Right lobe of liver (tissue), 6 donors: ENCODE measurements around the gene C7orf57. TPM values are rescaled to one million over a fixed set of nuclear protein-coding genes. Genes with fewer than 3 reads are reported as not detected.

ENCODE experiments used
- ATAC-seq, 4 donors: fragments of 200-7000 bp; cut with Tn5 transposase; one replicate each; pipeline ENCODE4 v1.9.1; 2020; ENCODE audit warnings: mild to moderate bottlenecking in 4 of 4, moderate library complexity in 4 of 4
- DNase-seq, 3 donors: peaks; one replicate each; pipeline ENCODE4 v3.0.0-alpha.2; 2020
- H3K27ac ChIP-seq, 3 donors: fragments of 200-600 bp; one replicate each; pipeline ENCODE4 v1.8.0; 2022
- H3K27me3 ChIP-seq, 2 donors: fragments of 200-600 bp; one replicate each; pipeline ENCODE4 v1.8.0; 2022
- H3K36me3 ChIP-seq, 4 donors: fragments of 200-600 bp; sonication (generic) in 1 of 4; one replicate each; pipeline versions ENCODE4 v1.5.1 to v1.8.0; 2017 to 2022; ENCODE audit warnings: control low read depth in 1 of 4
- H3K4me1 ChIP-seq, 4 donors: fragments of 200-600 bp; sonication (generic) in 1 of 4; one replicate each; pipeline versions ENCODE4 v1.5.1 to v1.8.0; 2017 to 2022; ENCODE audit warnings: control low read depth in 1 of 4
- H3K4me3 ChIP-seq, 3 donors: fragments of 200-600 bp; one replicate each; pipeline ENCODE4 v1.8.0; 2022
- H3K9me3 ChIP-seq, 4 donors: fragments of 200-600 bp; sonication (generic) in 1 of 4; one replicate each; pipeline versions ENCODE4 v1.5.1 to v1.8.0; 2017 to 2022; ENCODE audit warnings: control low read depth in 1 of 4
- CTCF ChIP-seq, 4 donors: fragments of 200-600 bp in 3 of 4; fragments of 450-650 bp in 1 of 4; IDR thresholded peaks; one replicate each; pipeline versions ENCODE4 v1.5.1 to v1.8.0; 2016 to 2022; ENCODE audit warnings: antibody characterized with exemption in 4 of 4, mild to moderate bottlenecking in 2 of 4
- POLR2A ChIP-seq: fragments of 450-650 bp; IDR thresholded peaks from one replicate; pipeline ENCODE4 v1.6.1; 2017; ENCODE audit warnings: antibody characterized with exemption, mild to moderate bottlenecking
- WGBS: methylation state at CpG from one replicate; pipeline ENCODE4 v1.1.6; 2018; ENCODE audit warnings: low coverage, low lambda C conversion rate; ENCODE audit not compliant: insufficient coverage; ENCODE audit errors: missing lambda C conversion rate; 5-methylcytosine and 5-hydroxymethylcytosine counted together
- intact Hi-C, 2 donors: fragments of 100-400 bp; cut with DNase I; formaldehyde crosslinking; loops; one replicate each; pipeline versions ENCODE4 v1.11.2 to v1.14.1; 2022
- total RNA-seq, 6 experiments: library from RNA; depleted of rRNA in 2 of 6; stranded (reverse); fragments of >200 nt in 2 of 6; fragmentation: NEBNext Ultra II Directional in 3 of 6; extraction: Animal tissue kit (Norgen Biotek cat#: 25700) in 3 of 6; gene quantifications; one replicate each; pipeline versions ENCODE4 v1.1.0 to v1.2.4, GENCODE V29; 2016 to 2023
- donor health status: DM: no; HTN: yes; CAD: no.
- donor health status: DM: no; HTN: no; CAD: no.
- donor health status: DM: no; HTN: no; CAD: no.
- donor health status: DM: no; HTN: yes; CAD: no.
- donor health status: DM: no; HTN: yes; CAD: no.

Gene C7orf57
- total RNA-seq, 6 experiments from 2014 or later = not detected

GRCh38 chr7:48049850-48050249 is 14.5 kb downstream of the C7orf57 start:
- TF ChIP-seq POLR2A (no peak), CTCF (IDR thresholded peaks at IDR 0.05) (no peak)
- DNase-seq = no peak
- Histone ChIP-seq H3K4me1 (no peaks in the 10 kb centered on the region), H3K27ac (no peak overlapping the region), H3K9me3 (no peaks in the 10 kb centered on the region), H3K36me3 (no peaks in the 10 kb centered on the region), H3K4me3 (no peak overlapping the region), H3K27me3 (no peaks in the 10 kb centered on the region)
- intact Hi-C loops = no loop called here
- 60% methylated on average over 6 of the region's 8 CpGs for WGBS
- peak; percentile 44 to 60 (median 53) for ATAC-seq

- H3K27ac ChIP-seq = no peak overlapping the region
These were observed 17.4 kb downstream of the C7orf57 start for GRCh38 chr7:48052748-48053147.

GRCh38 chr7:48053736-48054135 is 18.4 kb downstream of the C7orf57 start:
- DNase-seq (no peak), ATAC-seq (no peak)
- no peak overlapping the region for H3K4me3 ChIP-seq
- no peaks in the 10 kb centered on the region for H3K27me3 ChIP-seq
- no peaks in the 10 kb centered on the region for H3K9me3 ChIP-seq
- H3K4me1 ChIP-seq = no peaks in the 10 kb centered on the region
- H3K27ac ChIP-seq = no peak overlapping the region
- no peak for TF ChIP-seq POLR2A
- TF ChIP-seq CTCF (IDR thresholded peaks at IDR 0.05) = no peak
- 86% methylated on average over 2 of the region's 2 CpGs for WGBS
- no peaks in the 10 kb centered on the region for H3K36me3 ChIP-seq
- intact Hi-C loops = no loop called here

More at GRCh38 chr7:48052748-48053147, 17.4 kb downstream of the C7orf57 start:
- H3K27me3 ChIP-seq = no peaks in the 10 kb centered on the region
- H3K9me3 ChIP-seq = no peaks in the 10 kb centered on the region
- H3K4me1 ChIP-seq = no peaks in the 10 kb centered on the region
- ATAC-seq (no peak), DNase-seq (no peak)
- 59% methylated on average over 8 of the region's 8 CpGs for WGBS
- H3K36me3 ChIP-seq = no peaks in the 10 kb centered on the region
- TF ChIP-seq POLR2A = no peak
- TF ChIP-seq CTCF (IDR thresholded peaks at IDR 0.05) = no peak
- H3K4me3 ChIP-seq = no peak overlapping the region
- intact Hi-C loops = no loop called here

GRCh38 chr7:48058990-48059389 is 23.6 kb downstream of the C7orf57 start:
- TF ChIP-seq POLR2A (no peak), CTCF (IDR thresholded peaks at IDR 0.05) (no peak)
- WGBS = 85% methylated on average over 2 of the region's 2 CpGs
- ATAC-seq (no peak), DNase-seq (no peak)
- Histone ChIP-seq H3K9me3 (no peaks in the 10 kb centered on the region), H3K36me3 (no peaks in the 10 kb centered on the region), H3K27me3 (no peaks in the 10 kb centered on the region), H3K4me3 (no peak overlapping the region), H3K27ac (no peak overlapping the region), H3K4me1 (no peaks in the 10 kb centered on the region)
- intact Hi-C loops = no loop called here

- no peaks in the 10 kb centered on the region for H3K4me1 ChIP-seq
- ATAC-seq = peak in 1 of 4 donors; percentile 21
These were observed 24.4 kb downstream of the C7orf57 start for GRCh38 chr7:48059706-48060105.

More at GRCh38 chr7:48059706-48060105, 24.4 kb downstream of the C7orf57 start:
- no peaks in the 10 kb centered on the region for H3K27me3 ChIP-seq
- TF ChIP-seq CTCF (IDR thresholded peaks at IDR 0.05) = no peak
- H3K9me3 ChIP-seq = no peaks in the 10 kb centered on the region
- no peaks in the 10 kb centered on the region for H3K36me3 ChIP-seq
- DNase-seq = no peak
- intact Hi-C loops = no loop called here
- H3K27ac ChIP-seq = no peak overlapping the region
- WGBS = 37% methylated on average over 5 of the region's 5 CpGs
- no peak overlapping the region for H3K4me3 ChIP-seq
